NCI-H526 (cell line): ENCODE results near the gene SND1.

Source experiments
- DNase-seq, 2 experiments: peaks; one replicate each; lab custom pipeline; 2025; lab: John Stamatoyannopoulos, UW

SND1 gene

GRCh38 chr7:127651556-127652332, at the start of gene SND1:
Gene SND1, plus strand, starts transcription at chr7:127652194. Its CDS starts 180 bp downstream, at chr7:127652374.
- DNase-seq: peak; percentile 99 to 100

DNA sequence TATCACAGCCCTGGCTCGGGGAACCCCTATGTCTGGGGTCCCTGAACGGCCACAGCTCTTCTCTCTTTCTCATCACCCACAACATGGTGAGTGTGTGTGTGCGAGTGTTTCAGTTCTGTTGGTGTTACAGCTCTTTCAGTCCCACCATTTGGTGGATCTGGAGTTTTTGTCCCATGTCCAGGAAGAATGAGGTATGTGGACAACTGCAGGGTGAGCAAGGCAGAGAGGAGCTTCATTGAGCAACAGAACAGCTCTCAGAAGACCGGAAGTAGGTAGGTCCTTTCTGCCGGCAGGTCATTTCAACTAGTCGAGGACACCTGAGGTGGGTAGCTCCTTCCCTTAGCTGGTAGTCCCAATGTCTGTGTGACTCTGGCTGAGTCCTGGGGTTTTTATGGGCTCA, 43.5 kb upstream of the SND1 start:
- no peak for DNase-seq

DNA sequence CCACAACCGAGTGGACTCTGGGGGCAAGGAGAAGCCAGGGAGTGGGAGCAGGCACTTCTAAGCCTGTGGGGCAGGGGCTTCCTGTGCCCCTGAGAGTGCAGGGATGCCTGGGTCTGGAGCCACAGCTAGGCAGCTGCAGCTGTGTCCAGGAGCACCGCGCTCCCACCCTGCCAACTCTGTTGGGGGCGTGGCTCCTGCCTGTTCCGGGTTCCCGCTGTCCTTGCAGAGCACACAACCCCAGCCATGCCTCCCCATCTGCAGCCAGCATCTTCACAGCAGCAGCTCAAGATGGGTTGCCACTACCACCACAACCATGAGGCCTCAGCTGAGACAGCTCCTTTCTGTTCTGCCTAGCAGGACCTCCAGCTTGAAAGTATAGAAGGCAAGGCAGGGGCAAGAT, 42.7 kb upstream of the SND1 start:
- no peak for DNase-seq

DNA sequence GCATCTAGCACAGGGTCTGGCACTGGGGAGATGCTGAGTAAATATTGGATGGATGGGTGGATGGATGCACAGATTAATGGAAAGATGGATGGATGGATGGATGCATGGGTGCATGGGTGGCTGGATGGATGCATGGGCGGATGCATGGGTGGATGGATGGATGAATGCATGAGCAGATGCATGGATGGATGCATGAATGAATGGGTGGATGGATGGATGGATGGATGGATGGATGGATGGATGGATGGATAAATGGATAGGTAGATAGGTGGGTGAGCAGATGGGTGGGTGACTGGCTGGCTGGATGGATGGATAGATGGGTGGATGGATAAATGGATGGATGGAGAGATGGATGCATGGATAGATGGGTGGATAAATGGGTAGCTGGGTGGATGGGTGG, 39.7 kb upstream of the SND1 start:
- no peak for DNase-seq

GRCh38 chr7:127616724-127617123, 35.3 kb upstream of the SND1 start:
- no peak for DNase-seq

GRCh38 chr7:127618042-127618441, 34.0 kb upstream of the SND1 start, which contains the start of gene PAX4:
Gene PAX4, minus strand, starts transcription at chr7:127618142. Its CDS starts 2,214 bp downstream, at chr7:127615928.
- DNase-seq: no peak

DNA sequence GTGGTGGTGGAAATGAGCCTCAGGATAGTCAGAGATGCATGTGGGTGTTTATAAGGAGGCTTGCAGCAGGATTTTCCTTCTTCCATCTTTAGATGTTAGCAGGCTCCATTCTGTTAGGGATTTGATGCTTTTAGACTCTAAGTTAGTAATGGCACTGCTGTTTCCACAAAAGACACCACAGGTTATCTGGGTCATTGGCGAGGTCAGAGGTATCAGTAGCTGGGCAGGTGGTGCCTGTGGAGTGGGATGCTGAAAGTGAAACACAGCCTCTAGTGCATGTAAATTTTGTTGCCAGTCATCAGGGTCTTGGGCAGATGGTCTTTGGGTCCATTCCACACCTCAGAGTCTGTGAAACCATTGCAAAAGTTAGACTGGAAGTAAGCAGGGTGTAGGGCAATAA, 33.2 kb upstream of the SND1 start:
- no peak for DNase-seq

DNA sequence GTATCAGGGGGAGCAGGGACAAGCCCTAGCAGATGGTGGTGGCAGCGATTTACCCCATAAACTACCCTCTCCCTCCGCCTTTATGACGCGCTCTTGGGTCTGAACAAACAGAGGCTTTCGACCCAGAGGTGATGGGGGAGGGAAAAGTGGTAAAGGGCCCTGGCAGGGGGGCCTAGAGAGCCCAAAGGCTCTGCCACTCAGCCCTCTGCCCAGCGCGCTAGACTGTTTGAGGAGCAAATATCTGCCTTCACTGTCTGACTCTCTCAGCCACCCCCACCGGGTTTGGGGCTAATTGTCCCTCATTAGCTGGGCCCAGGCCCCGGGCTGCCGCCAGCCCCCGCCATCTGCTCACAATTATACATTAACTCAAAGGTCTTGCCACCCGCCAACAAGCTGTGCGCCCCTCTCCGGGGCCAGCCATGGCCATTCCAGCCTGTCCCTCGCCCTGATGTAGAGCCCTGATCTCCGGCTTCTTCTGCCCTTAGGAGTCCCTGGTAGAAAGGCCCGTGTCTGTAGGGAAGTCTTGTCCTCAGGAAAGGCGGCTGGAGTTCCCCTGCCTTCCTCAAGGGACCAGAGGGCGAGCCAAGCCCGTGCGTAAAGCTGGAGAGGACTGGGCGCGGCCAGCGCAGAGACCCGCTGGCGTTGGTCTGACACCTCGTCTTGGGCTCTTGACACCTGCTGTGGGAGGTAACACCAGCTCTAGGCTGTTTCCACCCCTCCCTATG, 32.2 kb upstream of the SND1 start:
- no peak for DNase-seq

- no peak for DNase-seq
Measured at GRCh38 chr7:127620406-127621233, 31.4 kb upstream of the SND1 start.

GRCh38 chr7:127625331-127625730, 26.7 kb upstream of the SND1 start:
- DNase-seq: no peak

DNA sequence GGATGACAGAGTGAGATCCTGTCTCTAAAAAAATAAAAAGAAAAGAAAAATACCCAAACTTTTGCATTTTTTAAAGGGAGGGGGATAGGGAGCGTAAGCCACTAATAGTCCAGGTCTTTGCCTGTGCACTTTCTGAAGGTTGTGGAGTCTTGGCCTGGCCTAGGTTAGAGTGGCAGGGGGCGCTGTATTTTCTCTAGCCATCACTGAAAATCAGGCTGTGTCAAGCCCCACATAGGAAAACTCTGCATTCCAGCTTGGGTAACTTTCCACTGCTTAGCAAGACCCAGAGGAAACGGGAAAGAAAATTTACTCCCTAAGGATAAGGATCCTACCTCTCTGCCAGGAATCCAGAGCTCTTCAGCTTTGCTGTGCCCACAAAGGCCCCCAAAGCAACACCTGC, 23.5 kb upstream of the SND1 start:
- no peak for DNase-seq

DNA sequence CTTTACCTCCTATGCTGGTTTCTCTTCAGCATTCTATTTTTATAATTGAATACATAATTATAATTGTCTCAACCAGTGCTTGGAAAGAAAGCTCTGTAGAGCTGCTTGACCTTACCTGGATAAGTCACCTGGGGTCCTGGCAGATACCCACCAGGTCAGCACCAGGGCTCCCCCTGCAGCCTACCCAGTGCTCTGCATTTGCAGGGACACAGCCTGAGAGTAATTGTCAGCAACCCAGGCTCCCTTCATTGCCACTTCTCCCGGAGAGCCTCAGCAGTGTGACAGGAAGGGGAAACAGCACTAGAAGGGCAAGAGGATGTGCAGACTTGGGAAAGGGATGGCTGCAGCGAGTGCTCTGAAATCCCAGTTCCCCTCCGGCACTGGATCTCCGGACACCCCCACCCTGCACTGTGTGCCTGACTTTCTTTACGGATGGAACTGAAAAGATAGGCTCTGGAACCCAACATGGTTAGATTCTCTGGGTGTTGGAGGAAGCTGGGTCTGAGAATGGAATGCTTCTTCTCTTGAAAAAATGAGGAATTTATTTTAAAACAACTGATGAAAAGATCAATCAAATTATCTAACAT, 22.6 kb upstream of the SND1 start:
- peak; percentile 24 to 65 for DNase-seq

- no peak for DNase-seq
Measured at GRCh38 chr7:127632276-127632910, 19.6 kb upstream of the SND1 start.

DNA sequence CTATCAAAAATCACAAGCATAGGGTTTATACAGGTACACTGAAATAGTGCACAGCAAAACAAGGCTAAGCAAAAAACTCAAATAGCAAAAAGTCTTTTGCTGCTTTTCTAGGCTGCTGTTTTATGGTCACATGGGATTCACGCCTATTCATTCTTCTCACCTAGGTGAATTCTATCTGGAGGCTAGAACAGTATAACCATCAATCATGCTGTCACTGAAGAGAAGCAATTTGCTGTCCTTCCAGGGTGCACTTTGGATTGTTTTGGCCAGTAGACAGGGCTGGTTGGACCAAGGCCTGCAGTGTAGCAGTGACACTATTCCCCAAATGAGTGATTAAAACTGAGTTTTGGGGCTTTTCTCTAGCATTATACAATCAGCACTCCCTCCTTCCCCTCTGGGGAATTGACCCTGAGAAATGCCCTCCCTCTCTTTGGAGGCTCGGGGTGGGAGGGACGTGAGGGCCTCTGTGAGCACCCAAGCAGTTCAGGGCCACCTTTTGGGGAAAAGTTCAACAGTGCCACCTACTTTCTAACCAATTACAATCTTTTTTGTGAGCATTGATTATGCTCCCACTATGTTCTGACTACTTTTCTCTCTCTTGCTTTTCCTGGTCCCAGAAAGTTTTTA, 16.2 kb upstream of the SND1 start:
- no peak for DNase-seq

DNA sequence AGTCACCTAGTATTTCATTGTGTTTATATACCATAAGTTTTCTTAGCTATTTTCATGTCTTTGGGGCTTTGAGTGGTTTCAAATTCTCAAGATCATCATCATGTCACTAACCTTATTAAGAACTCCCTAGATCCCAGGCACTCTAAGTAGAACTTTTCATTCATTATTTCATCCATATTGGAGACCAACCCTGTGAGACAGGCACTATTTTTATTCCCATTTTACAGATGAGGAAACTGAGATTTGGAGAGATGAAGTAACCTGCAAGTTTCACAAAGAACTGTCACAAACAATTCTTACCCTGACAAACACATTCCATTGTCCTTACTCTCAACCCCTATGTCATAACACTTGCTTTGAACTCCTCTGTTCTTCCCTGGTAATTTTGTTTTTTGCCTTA, 13.8 kb upstream of the SND1 start:
- DNase-seq: no peak

DNA sequence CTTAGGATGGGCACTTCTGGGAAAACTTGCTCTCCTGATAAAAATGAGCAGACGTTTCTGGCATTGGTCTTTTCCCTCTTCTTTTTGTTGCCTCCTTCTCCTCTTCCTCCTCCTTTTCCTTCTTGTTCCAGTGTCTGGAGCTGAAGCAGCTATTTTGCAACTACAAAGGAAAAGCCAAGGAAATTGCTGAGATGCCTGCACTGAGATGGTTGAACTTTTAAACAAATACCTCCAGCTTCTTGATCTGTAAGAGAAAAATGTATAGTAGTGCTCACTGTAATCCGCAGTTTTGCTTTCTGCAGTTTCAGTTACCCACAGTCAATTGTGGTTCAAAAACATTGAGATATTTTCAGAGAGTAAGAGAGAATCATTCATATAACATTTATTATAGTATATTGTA, 7.5 kb upstream of the SND1 start:
- DNase-seq: no peak

GRCh38 chr7:127647636-127648035, 4.4 kb upstream of the SND1 start:
- no peak for DNase-seq

- DNase-seq: no peak
Measured at GRCh38 chr7:127648986-127649385, 3.0 kb upstream of the SND1 start.

DNA sequence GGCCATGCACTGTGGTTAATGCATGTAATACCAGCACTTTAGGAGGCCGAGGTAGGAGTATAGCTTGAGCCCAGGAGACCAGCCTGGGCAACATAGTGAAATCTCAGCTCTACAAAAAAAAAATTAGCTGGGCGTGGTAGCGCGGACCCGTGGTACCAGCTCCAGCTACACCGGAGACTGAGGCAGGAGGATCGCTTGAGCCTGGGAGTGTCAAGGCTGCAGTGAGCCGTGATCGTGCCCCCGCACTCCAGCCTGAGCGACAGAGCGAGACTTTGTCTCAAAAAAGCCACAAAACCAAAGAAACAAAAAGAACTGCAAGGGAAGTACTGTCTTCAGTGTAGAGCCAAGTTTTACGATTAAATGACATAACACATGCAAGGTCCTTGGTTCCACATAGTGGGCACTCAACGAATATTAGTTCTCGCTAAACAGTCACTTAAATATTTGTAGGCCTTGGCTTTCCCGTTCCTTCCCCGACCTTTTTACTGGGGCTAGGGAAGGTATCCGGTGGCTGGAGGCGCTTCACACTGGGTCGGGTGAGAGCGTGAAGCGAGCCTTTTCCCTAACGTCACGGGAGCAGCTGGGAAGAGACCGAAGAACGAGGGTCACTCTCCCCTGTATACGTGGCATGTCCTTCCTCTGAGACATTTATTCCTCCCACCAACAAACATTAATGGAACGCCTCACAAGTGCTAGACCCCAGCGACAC, 993 bp upstream of the SND1 start:
- DNase-seq: peak in 1 of 2 experiments; percentile 17
